ENCODE data around the gene FGF7.

- TF ChIP-seq POLR2A (IDR thresholded peaks at IDR 0.05) (no peak), CTCF (IDR thresholded peaks at IDR 0.05) (no peak)
These were observed 69.8 kb downstream of the FGF7 start for GRCh38 chr15:49492830-49493229.
